22Rv1 (cell line): ENCODE data around the gene ANK2.
"Not testable (repeated sequence)": the region's sequence is repeated elsewhere in the genome, so short reads cannot be mapped to it uniquely, and the experiment has no call there.

Experiments
- CTCF ChIP-seq: fragments of 450-650 bp; IDR thresholded peaks from 2 replicates; pipeline ENCODE4 v1.5.1; 2017; ENCODE audit warnings: mild to moderate bottlenecking
- ZFX ChIP-seq: fragments of 450-650 bp; IDR thresholded peaks from 2 replicates; pipeline ENCODE4 v1.6.1; 2017; ENCODE audit warnings: antibody characterized with exemption, borderline replicate concordance

- TF ChIP-seq CTCF, ZFX: not testable (repeated sequence)
Observed at GRCh38 chr4:113186220-113186619, 136.8 kb downstream of the ANK2 start.
